Measurements from ENCODE around the gene STUB1. TPM values are rescaled to one million over a fixed set of nuclear protein-coding genes. Genes with fewer than 3 reads are reported as not detected.

The STUB1 gene
- total and polyA plus RNA-seq, 2 experiments from 2014 or later, result 91.7 to 108 TPM

DNA sequence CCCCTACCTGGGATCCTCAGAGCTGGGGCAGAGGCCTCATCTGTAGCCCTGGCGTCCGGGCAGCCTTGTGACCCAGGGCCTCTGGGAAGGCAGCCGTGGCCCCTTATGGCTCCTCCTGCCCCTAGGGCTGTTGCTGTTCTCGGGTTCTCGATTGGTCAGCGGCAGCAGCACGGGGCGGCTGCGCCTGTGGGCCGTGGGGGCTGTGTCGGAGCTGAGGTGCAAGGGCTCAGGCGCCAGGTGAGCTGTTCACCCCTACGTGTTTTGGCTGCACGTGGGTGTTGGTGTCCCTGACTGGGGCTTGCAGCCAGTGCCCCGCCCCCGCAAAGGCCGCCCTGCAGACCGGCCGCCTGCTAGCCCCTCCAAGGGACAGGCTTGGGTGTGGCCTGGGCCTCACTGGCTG lies 18.1 kb upstream of the STUB1 start:
- Histone ChIP-seq H4K20me1 (replicated peaks; ENCODE audit: insufficient read depth) (no peaks in the 10 kb centered on the region), H3K79me2 (replicated peaks; ENCODE audit: insufficient read depth) (no peaks in the 10 kb centered on the region), H2AFZ (no peak overlapping the region), H3K27ac (ENCODE audit: low read depth) (no peak overlapping the region), H3K27me3 (ENCODE audit: insufficient read depth) (no peaks in the 10 kb centered on the region), H3F3A (replicated peaks; ENCODE audit: low read depth) (no peaks in the 10 kb centered on the region), H3K4me1 (ENCODE audit: insufficient read depth) (no peaks in the 10 kb centered on the region), H3K9me2 (ENCODE audit: insufficient read depth) (no peaks in the 10 kb centered on the region), H3K4me2 (no peak overlapping the region), H3K4me3 (no peak overlapping the region), H3K36me3 (ENCODE audit: insufficient read depth) (no peaks in the 10 kb centered on the region)
- H3K36me3 Mint-ChIP-seq (ENCODE audit: low read depth), result peaks cover 8% of the 10 kb centered on the region; the same call in 1 of the 3 replicates
- H3K4me3 Mint-ChIP-seq, result no peak overlapping the region
- no peak for ATAC-seq
- H3K27ac Mint-ChIP-seq, result no peak overlapping the region
- no peak for TF ChIP-seq ZNF462 (CRISPR knock-in tag; IDR thresholded peaks at IDR 0.05)
- no peak for TF ChIP-seq NANOG (IDR thresholded peaks at IDR 0.05; ENCODE audit: borderline replicate concordance)
- TF ChIP-seq ETS1 (IDR thresholded peaks at IDR 0.05), result no peak
- TF ChIP-seq ZNF331 (CRISPR knock-in tag; IDR thresholded peaks at IDR 0.05; ENCODE audit: low read depth), result no peak
- TF ChIP-seq JUNB (IDR thresholded peaks at IDR 0.05; ENCODE audit: unreplicated experiment), result no peak
- TF ChIP-seq EZH2 (IDR thresholded peaks at IDR 0.05; ENCODE audit: low read depth, unreplicated experiment), result no peak
- TF ChIP-seq POLR2AphosphoS5 (IDR thresholded peaks at IDR 0.05; ENCODE audit: low read depth), result no peak
- TF ChIP-seq CREB1 (CRISPR knock-in tag; IDR thresholded peaks at IDR 0.05; ENCODE audit: low read depth), result no peak
- no peak for TF ChIP-seq ZNF114 (CRISPR knock-in tag; IDR thresholded peaks at IDR 0.05)
- TF ChIP-seq STAT1 (IDR thresholded peaks at IDR 0.05; ENCODE audit: unreplicated experiment), result no peak
- TF ChIP-seq CTCF (conservative IDR thresholded peaks at IDR 0.05; ENCODE audit: low read depth in 2 of 2), result no peak
- TF ChIP-seq, protein P1, sequence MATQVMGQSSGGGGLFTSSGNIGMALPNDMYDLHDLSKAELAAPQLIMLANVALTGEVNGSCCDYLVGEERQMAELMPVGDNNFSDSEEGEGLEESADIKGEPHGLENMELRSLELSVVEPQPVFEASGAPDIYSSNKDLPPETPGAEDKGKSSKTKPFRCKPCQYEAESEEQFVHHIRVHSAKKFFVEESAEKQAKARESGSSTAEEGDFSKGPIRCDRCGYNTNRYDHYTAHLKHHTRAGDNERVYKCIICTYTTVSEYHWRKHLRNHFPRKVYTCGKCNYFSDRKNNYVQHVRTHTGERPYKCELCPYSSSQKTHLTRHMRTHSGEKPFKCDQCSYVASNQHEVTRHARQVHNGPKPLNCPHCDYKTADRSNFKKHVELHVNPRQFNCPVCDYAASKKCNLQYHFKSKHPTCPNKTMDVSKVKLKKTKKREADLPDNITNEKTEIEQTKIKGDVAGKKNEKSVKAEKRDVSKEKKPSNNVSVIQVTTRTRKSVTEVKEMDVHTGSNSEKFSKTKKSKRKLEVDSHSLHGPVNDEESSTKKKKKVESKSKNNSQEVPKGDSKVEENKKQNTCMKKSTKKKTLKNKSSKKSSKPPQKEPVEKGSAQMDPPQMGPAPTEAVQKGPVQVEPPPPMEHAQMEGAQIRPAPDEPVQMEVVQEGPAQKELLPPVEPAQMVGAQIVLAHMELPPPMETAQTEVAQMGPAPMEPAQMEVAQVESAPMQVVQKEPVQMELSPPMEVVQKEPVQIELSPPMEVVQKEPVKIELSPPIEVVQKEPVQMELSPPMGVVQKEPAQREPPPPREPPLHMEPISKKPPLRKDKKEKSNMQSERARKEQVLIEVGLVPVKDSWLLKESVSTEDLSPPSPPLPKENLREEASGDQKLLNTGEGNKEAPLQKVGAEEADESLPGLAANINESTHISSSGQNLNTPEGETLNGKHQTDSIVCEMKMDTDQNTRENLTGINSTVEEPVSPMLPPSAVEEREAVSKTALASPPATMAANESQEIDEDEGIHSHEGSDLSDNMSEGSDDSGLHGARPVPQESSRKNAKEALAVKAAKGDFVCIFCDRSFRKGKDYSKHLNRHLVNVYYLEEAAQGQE (IDR thresholded peaks at IDR 0.05; ENCODE audit: unreplicated experiment), result no peak
- no peak for TF ChIP-seq EZH2phosphoT487 (IDR thresholded peaks at IDR 0.05; ENCODE audit: unreplicated experiment)
- no peaks in the 10 kb centered on the region for H3K9me3 Mint-ChIP-seq
- DNase-seq (ENCODE audit: low spot score), result no peak
- H3K27me3 Mint-ChIP-seq (ENCODE audit: insufficient read depth, low read depth, poor library complexity), result peaks cover 4% of the 10 kb centered on the region
- no peaks in the 10 kb centered on the region for H3K4me1 Mint-ChIP-seq

Measured in GM23338 (cell line).